GM19240 (cell line): ENCODE results near the gene LCE3C.
"Not testable (repeated sequence)": the region's sequence is repeated elsewhere in the genome, so short reads cannot be mapped to it uniquely, and the experiment has no call there.

ENCODE experiments used
- DNase-seq: peaks from one replicate; pipeline ENCODE4 v3.0.0; 2011; ENCODE audit warnings: low spot score; ENCODE audit not compliant: insufficient read length

LCE3C gene

GRCh38 chr1:152599934-152600333 lies at the start of gene LCE3C:
TSS of gene LCE3C (plus strand) at chr1:152600234. CDS start at chr1:152600732, 498 bp downstream.
- DNase-seq: no peak

GRCh38 chr1:152565115-152565514 lies 34.9 kb upstream of the LCE3C start:
- DNase-seq: no peak

GRCh38 chr1:152565535-152566215 lies 34.4 kb upstream of the LCE3C start:
- no peak for DNase-seq

- no peak for DNase-seq
Observed at GRCh38 chr1:152566681-152567080, 33.4 kb upstream of the LCE3C start, which contains the start of gene LCE3E. TSS of gene LCE3E (minus strand) at chr1:152566780. CDS start at chr1:152566208, 572 bp downstream.

- no peak for DNase-seq
Observed at GRCh38 chr1:152577168-152577567, 22.9 kb upstream of the LCE3C start.

GRCh38 chr1:152579526-152579925 lies 20.5 kb upstream of the LCE3C start:
- not testable (repeated sequence) for DNase-seq

- no peak for DNase-seq
Observed at GRCh38 chr1:152580433-152580832, 19.6 kb upstream of the LCE3C start, which contains the start of gene LCE3D. TSS of gene LCE3D (minus strand) at chr1:152580516. CDS start at chr1:152579936, 580 bp downstream.

GRCh38 chr1:152582647-152583046 lies 17.4 kb upstream of the LCE3C start:
- DNase-seq: no peak

- no peak for DNase-seq
Observed at GRCh38 chr1:152585586-152585985, 14.4 kb upstream of the LCE3C start.

GRCh38 chr1:152596986-152597385 lies 3.0 kb upstream of the LCE3C start:
- DNase-seq: no peak

- DNase-seq: no peak
Observed at GRCh38 chr1:152613511-152613910, 13.5 kb downstream of the LCE3C start, which contains the start of gene LCE3B. TSS of gene LCE3B (plus strand) at chr1:152613811. CDS start at chr1:152613811, 0 bp downstream.

- DNase-seq: no peak
Observed at GRCh38 chr1:152621993-152622392, 22.0 kb downstream of the LCE3C start.

GRCh38 chr1:152622803-152623202 lies 22.8 kb downstream of the LCE3C start, which contains the start of gene LCE3A:
TSS of gene LCE3A (minus strand) at chr1:152623103. CDS start at chr1:152623103, 0 bp downstream.
- no peak for DNase-seq

GRCh38 chr1:152623203-152623844 lies 23.3 kb downstream of the LCE3C start:
- DNase-seq: no peak

- DNase-seq: no peak
Observed at GRCh38 chr1:152626744-152627143, 26.7 kb downstream of the LCE3C start.

- no peak for DNase-seq
Observed at GRCh38 chr1:152630596-152630995, 30.6 kb downstream of the LCE3C start.

GRCh38 chr1:152640351-152640750 lies 40.3 kb downstream of the LCE3C start:
- DNase-seq: no peak

GRCh38 chr1:152643945-152644344 lies 43.9 kb downstream of the LCE3C start:
- DNase-seq: no peak

- no peak for DNase-seq
Observed at GRCh38 chr1:152645146-152645545, 45.1 kb downstream of the LCE3C start.

GRCh38 chr1:152646656-152647055 lies 46.6 kb downstream of the LCE3C start:
- DNase-seq: no peak
